ENCODE results near the gene WRAP73. TPM values are rescaled to one million over a fixed set of nuclear protein-coding genes. Genes with fewer than 3 reads are reported as not detected.

WRAP73 gene
- total and polyA plus RNA-seq, 9 of the 15 experiments (the other 6 are each of a cell fraction or from before 2014, with no cell fraction given), result 4.3 to 51.8 (median 30.1) TPM

- TF ChIP-seq GATA2 (CRISPR knock-in tag; IDR thresholded peaks at IDR 0.05) (no peak), ZFPM2 (CRISPR knock-in tag; IDR thresholded peaks at IDR 0.05) (no peak), NR2C2 (CRISPR knock-in tag; IDR thresholded peaks at IDR 0.05) (no peak), NR2C2 (tag; IDR thresholded peaks at IDR 0.05) (no peak), ZHX1 (conservative IDR thresholded peaks at IDR 0.05; ENCODE audit: low read length) (no peak), HNRNPH1 (optimal IDR thresholded peaks at IDR 0.05; ENCODE audit: low read depth, low read length) (no peak)
- no peaks in the 10 kb centered on the region for H3K36me3 ChIP-seq (ENCODE audit: control insufficient read depth, insufficient read depth, low read length)
- no peak for ATAC-seq
- POLR2A ChIA-PET, result no interaction called here
- H3K79me2 ChIP-seq (ENCODE audit: control insufficient read depth, insufficient read depth, low read length), result no peaks in the 10 kb centered on the region
- no TSS peak for BruUV-seq (replicated peaks)
- H3K27me3 ChIP-seq (ENCODE audit: control insufficient read depth in 2 of 2, insufficient read depth in 2 of 2, low read length in 2 of 2), result peaks cover 5 to 66% of the 10 kb centered on the region in 2 experiments; a peak in 3 of 5 replicates
- FAIRE-seq, result no peak
- H3K9me3 ChIP-seq (replicated peaks; ENCODE audit: control insufficient read depth, insufficient read depth, low read depth, low read length), result no peaks in the 10 kb centered on the region
- intact Hi-C loops (cut with micrococcal nuclease), result no loop called here
- peaks cover 14% of the 10 kb centered on the region for H4K20me1 ChIP-seq (replicated peaks; ENCODE audit: control insufficient read depth, insufficient read depth, low read length)
- no peak overlapping the region for H3K4me3 ChIP-seq
- WGBS (ENCODE audit: insufficient coverage, low coverage, missing lambda C conversion rate), result 29% methylated on average over 11 of the region's 11 CpGs
- no peak overlapping the region for H3K4me2 ChIP-seq (ENCODE audit: insufficient read depth, low read length)
- H2AFZ ChIP-seq (ENCODE audit: low read depth, low read length), result no peak overlapping the region
- H3K4me1 ChIP-seq (replicated peaks in 1 of 2; ENCODE audit: control insufficient read depth in 2 of 2, insufficient read depth in 2 of 2, low read length in 2 of 2), result peaks cover 6 to 48% of the 10 kb centered on the region in 2 experiments; a peak in 3 of 5 replicates
- no peak overlapping the region; a peak in 1 of 4 replicates for H3K9ac ChIP-seq (ENCODE audit: insufficient read depth in 1 of 2, low read depth in 2 of 2, low read length in 2 of 2)
- DNase-seq (ENCODE audit: extremely low read depth in 1 of 4, low spot score in 3 of 4), result no peak
- H3K27ac ChIP-seq (ENCODE audit: extremely low read depth, low read depth, low read length), result no peak overlapping the region
- CTCF ChIA-PET (ENCODE audit: low intra/inter-chr PET ratio), result no interaction called here
- in situ Hi-C loops (cut with MboI), result no loop called here
- H3K9me1 ChIP-seq (ENCODE audit: control insufficient read depth, insufficient read depth, low read length), result no peaks in the 10 kb centered on the region
Observed at GRCh38 chr1:3603156-3603555, 46.7 kb downstream of the WRAP73 start.
